ENCODE results near the gene ASXL1. TPM values are rescaled to one million over a fixed set of nuclear protein-coding genes. Genes with fewer than 3 reads are reported as not detected.

ASXL1 gene
- total and polyA plus RNA-seq, 2 donors (not counting 1 experiment from before 2014, with no cell fraction given), result 93.0 to 180 TPM

- intact Hi-C loops (cut with micrococcal nuclease), result loop anchor here (1.0 to 10.0 kb wide), 3 partner anchors 149 to 279 kb away; partner anchors contain the start of genes DNMT3B and KIF3B
- peaks cover 14% of the 10 kb centered on the region for H3K4me1 Mint-ChIP-seq
- ATAC-seq (ENCODE audit: low read depth) (no peak), DNase-seq (no peak)
- H3K9me3 Mint-ChIP-seq (ENCODE audit: insufficient read depth), result no peaks in the 10 kb centered on the region
- H3K9ac ChIP-seq (ENCODE audit: low read length), result no peak overlapping the region
- H4K20me1 ChIP-seq (ENCODE audit: control insufficient read depth, insufficient read depth, low read length, poor library complexity, severe bottlenecking), result no peaks in the 10 kb centered on the region
- no peak overlapping the region for H3K27ac Mint-ChIP-seq
- H3K4me2 ChIP-seq (replicated peaks; ENCODE audit: low read depth, low read length, poor library complexity, severe bottlenecking), result peak overlapping the region; percentile 96
- CTCF ChIA-PET, result interaction anchor here (1.0 to 1.2 kb wide), 7 partner anchors 12 to 176 kb away, joined by 3 to 6 read pairs (median 3); no protein-coding TSS in a partner anchor
- no peaks in the 10 kb centered on the region for H3K79me2 ChIP-seq (ENCODE audit: control insufficient read depth, insufficient read depth, low read length)
- H3K4me3 Mint-ChIP-seq, result no peak overlapping the region
- H2AFZ ChIP-seq (ENCODE audit: insufficient read depth, low read depth, low read length, poor library complexity, severe bottlenecking), result no peak overlapping the region
- WGBS (ENCODE audit: insufficient coverage), result 100% methylated on average over 2 of the region's 5 CpGs
- H3K4me1 ChIP-seq (ENCODE audit: control insufficient read depth in 2 of 2, insufficient read depth in 2 of 2, low read length in 2 of 2), result peaks cover 14 to 23% of the 10 kb centered on the region in 2 donors
- no peak overlapping the region for H3K27ac ChIP-seq (ENCODE audit: low read length in 2 of 2)
- peaks cover 5% of the 10 kb centered on the region for H3K27me3 Mint-ChIP-seq
- peaks cover 0 to 3% (median 0%) of the 10 kb centered on the region in 3 donors for H3K9me3 ChIP-seq (ENCODE audit: control extremely low read depth in 1 of 3, control insufficient read depth in 2 of 3, insufficient read depth in 1 of 3, low read length in 2 of 3)
- H3K27me3 ChIP-seq (replicated peaks in 1 of 4; ENCODE audit: control extremely low read depth in 1 of 4, control insufficient read depth in 3 of 4, insufficient read depth in 4 of 4, low read length in 3 of 4), result peaks cover 0 to 10% (median 2%) of the 10 kb centered on the region in 4 experiments
- TF ChIP-seq EZH2 (IDR thresholded peaks at IDR 0.05; ENCODE audit: borderline replicate concordance, insufficient read depth, low read depth, low read length, poor library complexity, severe bottlenecking) (no peak), CTCF (IDR thresholded peaks at IDR 0.05) (no peak)
- no peaks in the 10 kb centered on the region for H3K36me3 ChIP-seq (replicated peaks in 1 of 2; ENCODE audit: control extremely low read depth in 1 of 2, control insufficient read depth in 1 of 2, extremely low read depth in 1 of 2, insufficient read depth in 2 of 2, low read length in 1 of 2)
- no peak overlapping the region for H3K4me3 ChIP-seq (ENCODE audit: control extremely low read depth in 1 of 5, extremely low read depth in 1 of 5, insufficient read depth in 1 of 5, low read depth in 2 of 5, low read length in 4 of 5)
- POLR2A ChIA-PET, result no interaction called here
Observed at GRCh38 chr20:32485770-32486478, 127.8 kb downstream of the ASXL1 start.

GRCh38 chr20:32487381-32487780 is 129.2 kb downstream of the ASXL1 start:
- DNase-seq, result no peak
- WGBS (ENCODE audit: insufficient coverage), result 86% methylated on average over 3 of the region's 3 CpGs
- Histone ChIP-seq H3K27ac (ENCODE audit: low read length in 2 of 2) (no peak overlapping the region), H3K27me3 (replicated peaks in 1 of 4; ENCODE audit: control extremely low read depth in 1 of 4, control insufficient read depth in 3 of 4, insufficient read depth in 4 of 4, low read length in 3 of 4) (peaks cover 0 to 6% (median under 1%) of the 10 kb centered on the region in 4 experiments), H3K79me2 (ENCODE audit: control insufficient read depth, insufficient read depth, low read length) (no peaks in the 10 kb centered on the region), H3K36me3 (replicated peaks in 1 of 2; ENCODE audit: control extremely low read depth in 1 of 2, control insufficient read depth in 1 of 2, extremely low read depth in 1 of 2, insufficient read depth in 2 of 2, low read length in 1 of 2) (no peaks in the 10 kb centered on the region), H3K4me1 (ENCODE audit: control insufficient read depth in 2 of 2, insufficient read depth in 2 of 2, low read length in 2 of 2) (peaks cover 9 to 18% of the 10 kb centered on the region in 2 donors), H3K9me3 (ENCODE audit: control extremely low read depth in 1 of 3, control insufficient read depth in 2 of 3, insufficient read depth in 1 of 3, low read length in 2 of 3) (peaks cover 0 to 3% (median 0%) of the 10 kb centered on the region in 3 donors), H3K4me2 (replicated peaks; ENCODE audit: low read depth, low read length, poor library complexity, severe bottlenecking) (no peak overlapping the region), H3K9ac (ENCODE audit: low read length) (no peak overlapping the region), H3K4me3 (ENCODE audit: control extremely low read depth in 1 of 5, extremely low read depth in 1 of 5, insufficient read depth in 1 of 5, low read depth in 2 of 5, low read length in 4 of 5) (no peak overlapping the region), H4K20me1 (ENCODE audit: control insufficient read depth, insufficient read depth, low read length, poor library complexity, severe bottlenecking) (no peaks in the 10 kb centered on the region), H2AFZ (ENCODE audit: insufficient read depth, low read depth, low read length, poor library complexity, severe bottlenecking) (no peak overlapping the region)
- POLR2A ChIA-PET, result no interaction called here
- ATAC-seq (ENCODE audit: low read depth), result no peak
- H3K27ac Mint-ChIP-seq, result no peak overlapping the region
- H3K9me3 Mint-ChIP-seq (ENCODE audit: insufficient read depth), result no peaks in the 10 kb centered on the region
- intact Hi-C loops (cut with micrococcal nuclease), result loop anchor here (5.0 to 10.0 kb wide), 2 partner anchors 210 to 277 kb away; partner anchors contain the start of genes DNMT3B and KIF3B
- H3K4me1 Mint-ChIP-seq, result peaks cover 10% of the 10 kb centered on the region
- H3K27me3 Mint-ChIP-seq, result peaks cover 5% of the 10 kb centered on the region
- CTCF ChIA-PET, result no interaction called here
- TF ChIP-seq CTCF (IDR thresholded peaks at IDR 0.05) (no peak), EZH2 (IDR thresholded peaks at IDR 0.05; ENCODE audit: borderline replicate concordance, insufficient read depth, low read depth, low read length, poor library complexity, severe bottlenecking) (no peak)
- H3K4me3 Mint-ChIP-seq, result no peak overlapping the region
